GM18498 (cell line): Measurements from ENCODE around the gene GPR42.

Experiments used
- ATAC-seq: cut with Tn5 transposase; IDR thresholded peaks from one replicate; pipeline ENCODE4 v1.9.1; 2021; ENCODE audit warnings: mild to moderate bottlenecking, moderate library complexity; ENCODE audit not compliant: unreplicated experiment

Gene GPR42, protein sequence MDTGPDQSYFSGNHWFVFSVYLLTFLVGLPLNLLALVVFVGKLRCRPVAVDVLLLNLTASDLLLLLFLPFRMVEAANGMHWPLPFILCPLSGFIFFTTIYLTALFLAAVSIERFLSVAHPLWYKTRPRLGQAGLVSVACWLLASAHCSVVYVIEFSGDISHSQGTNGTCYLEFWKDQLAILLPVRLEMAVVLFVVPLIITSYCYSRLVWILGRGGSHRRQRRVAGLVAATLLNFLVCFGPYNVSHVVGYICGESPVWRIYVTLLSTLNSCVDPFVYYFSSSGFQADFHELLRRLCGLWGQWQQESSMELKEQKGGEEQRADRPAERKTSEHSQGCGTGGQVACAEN

DNA sequence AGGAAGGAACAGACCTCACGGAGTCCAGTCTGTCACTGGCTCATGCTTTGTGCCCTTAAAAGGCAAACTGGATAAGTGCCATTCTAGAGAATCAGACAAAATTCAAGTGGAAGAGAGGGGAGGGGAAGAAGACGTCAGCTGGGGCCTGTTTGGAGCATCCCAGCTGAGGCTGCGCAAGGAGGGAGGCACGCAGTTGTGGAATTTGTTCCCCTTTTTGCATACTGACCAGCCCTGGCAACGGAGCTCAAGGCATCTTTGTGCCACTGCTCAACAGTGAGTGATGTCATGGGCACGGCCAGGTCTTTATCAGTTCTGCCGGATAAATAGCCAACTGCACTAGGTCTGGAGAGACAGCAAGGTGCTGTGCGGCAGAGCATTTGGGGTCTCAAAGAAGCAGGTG lies at the start of gene GPR42:
GPR42 (plus strand) TSS at position 347 of the 400 bp plus-strand sequence. CDS start 292 bp downstream, outside the sequence.
- no peak for ATAC-seq

DNA sequence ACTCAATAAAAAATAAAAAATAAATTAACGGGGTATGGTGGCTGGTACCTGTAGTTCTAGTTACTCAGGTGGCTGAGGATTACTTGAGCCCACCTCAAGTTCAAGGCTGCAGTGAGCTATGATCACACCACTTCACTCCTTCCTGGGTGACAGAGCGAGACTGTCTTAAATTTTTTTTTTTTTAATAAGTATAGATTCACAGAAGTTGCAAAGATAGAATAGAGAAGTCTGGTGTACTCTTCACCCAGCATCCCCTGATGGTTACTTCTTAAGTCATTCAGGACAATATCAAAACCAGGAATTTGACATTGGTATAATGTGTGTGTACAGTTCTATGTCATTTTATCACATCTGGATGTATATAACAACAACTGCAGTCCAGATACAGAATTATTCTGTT lies 49.6 kb upstream of the GPR42 start:
- ATAC-seq = no peak

- ATAC-seq = no peak
Measured at GRCh38 chr19:35322014-35322413, 48.9 kb upstream of the GPR42 start.

DNA sequence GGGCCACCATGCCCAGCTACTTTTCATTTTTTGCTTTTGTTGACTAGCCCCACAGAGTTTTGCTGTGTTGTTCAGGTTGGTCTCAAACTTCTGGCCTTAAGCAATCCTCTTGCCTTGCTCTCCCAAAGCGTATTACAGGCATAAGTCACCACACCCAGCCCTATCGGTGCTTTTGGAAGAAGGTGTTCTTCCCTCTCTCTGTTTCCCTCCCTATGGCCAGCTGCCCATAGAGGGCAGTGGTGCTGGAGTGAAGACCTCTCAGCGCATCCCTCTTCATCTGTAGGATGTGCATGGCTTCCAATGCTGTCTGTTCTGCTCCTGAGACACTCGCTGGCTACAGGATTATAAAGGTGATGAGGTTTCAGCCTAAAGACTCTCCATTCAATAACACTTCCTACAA lies 43.2 kb upstream of the GPR42 start:
- no peak for ATAC-seq

DNA sequence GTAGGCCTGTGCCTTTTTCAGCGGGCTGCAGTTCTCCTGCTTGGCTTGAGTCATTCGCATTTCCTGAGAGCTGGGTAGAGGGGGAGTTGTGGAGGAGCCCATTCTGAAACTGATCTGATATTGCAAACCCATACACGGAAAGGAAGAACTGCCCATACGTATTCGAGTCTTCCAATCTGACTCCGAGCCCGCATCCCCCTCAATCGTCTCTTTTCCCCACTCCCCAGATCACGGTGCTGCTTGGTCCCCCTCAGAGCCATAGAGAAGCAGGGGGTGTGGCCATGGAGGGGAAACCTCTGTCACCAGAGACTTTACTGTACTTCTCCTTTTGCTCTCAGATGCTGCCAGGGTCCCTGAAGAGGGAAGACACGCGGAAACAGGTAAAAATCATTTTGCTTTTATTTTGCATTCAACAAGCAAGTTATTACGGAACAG lies 42.0 kb upstream of the GPR42 start, which contains the start of gene CD22:
CD22 (plus strand) TSS at position 337 of the 435 bp plus-strand sequence. CDS start 2,854 bp downstream, outside the sequence.
- ATAC-seq = no peak

DNA sequence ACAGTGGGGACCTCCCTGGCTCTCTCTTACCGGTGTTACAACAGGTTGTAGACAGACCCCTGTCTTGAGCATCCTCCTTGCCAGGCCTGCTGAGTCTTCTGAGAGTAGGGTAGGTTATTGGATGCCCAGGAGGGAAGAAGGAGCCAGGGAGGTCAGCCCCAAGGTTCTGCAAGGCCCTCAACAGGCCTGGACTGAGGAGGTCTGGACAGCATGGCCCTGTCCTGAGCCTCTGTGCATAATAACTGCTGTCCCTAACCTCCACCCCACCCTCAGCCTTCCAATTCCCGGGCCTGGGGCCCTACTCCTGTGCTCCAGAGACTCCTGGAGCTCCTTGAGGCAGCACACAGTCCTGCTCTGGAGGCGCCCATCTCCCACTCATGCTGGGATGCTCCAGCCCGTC lies 41.5 kb upstream of the GPR42 start:
- no peak for ATAC-seq

DNA sequence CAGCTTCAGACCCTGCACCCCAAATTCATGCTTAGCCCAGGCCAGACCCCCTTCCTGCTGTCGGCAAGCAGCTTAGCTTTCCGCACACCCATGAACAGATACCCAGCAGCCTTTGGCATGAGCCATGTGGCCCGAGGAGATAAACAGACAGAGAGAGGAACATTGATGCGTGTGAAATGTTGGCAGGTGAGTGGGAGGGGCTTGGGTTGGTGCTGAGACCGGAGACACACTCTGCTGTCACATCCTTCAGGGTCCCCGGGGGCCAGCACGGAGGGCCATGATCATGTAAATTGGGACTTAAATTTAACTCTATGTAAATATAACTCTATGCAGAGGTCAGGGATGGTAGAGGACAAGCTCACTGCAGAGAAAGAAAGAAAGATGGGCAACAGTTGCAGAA lies 40.4 kb upstream of the GPR42 start:
- ATAC-seq = peak; percentile 56

- ATAC-seq = no peak
Measured at GRCh38 chr19:35331551-35332214, 39.2 kb upstream of the GPR42 start.

DNA sequence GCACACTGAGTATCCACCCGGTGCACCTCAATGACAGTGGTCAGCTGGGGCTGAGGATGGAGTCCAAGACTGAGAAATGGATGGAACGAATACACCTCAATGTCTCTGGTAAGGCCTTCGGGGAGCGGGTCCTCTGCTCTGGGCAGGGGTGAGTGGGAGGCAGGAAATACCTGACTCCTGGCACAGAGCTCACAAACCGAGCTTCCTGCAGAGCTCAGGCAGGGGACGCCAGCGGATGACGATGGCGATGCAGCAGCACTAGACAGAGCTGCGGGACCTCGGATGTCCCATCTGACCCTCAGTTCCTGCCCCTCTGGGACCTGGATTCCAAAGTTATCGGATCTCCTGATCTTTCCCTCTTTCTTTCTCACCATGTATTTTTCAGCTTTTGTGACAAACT lies 38.1 kb upstream of the GPR42 start:
- ATAC-seq = no peak

GRCh38 chr19:35334144-35334753 lies 36.6 kb upstream of the GPR42 start:
- no peak for ATAC-seq

GRCh38 chr19:35336166-35336955 lies 34.5 kb upstream of the GPR42 start:
- ATAC-seq = no peak

DNA sequence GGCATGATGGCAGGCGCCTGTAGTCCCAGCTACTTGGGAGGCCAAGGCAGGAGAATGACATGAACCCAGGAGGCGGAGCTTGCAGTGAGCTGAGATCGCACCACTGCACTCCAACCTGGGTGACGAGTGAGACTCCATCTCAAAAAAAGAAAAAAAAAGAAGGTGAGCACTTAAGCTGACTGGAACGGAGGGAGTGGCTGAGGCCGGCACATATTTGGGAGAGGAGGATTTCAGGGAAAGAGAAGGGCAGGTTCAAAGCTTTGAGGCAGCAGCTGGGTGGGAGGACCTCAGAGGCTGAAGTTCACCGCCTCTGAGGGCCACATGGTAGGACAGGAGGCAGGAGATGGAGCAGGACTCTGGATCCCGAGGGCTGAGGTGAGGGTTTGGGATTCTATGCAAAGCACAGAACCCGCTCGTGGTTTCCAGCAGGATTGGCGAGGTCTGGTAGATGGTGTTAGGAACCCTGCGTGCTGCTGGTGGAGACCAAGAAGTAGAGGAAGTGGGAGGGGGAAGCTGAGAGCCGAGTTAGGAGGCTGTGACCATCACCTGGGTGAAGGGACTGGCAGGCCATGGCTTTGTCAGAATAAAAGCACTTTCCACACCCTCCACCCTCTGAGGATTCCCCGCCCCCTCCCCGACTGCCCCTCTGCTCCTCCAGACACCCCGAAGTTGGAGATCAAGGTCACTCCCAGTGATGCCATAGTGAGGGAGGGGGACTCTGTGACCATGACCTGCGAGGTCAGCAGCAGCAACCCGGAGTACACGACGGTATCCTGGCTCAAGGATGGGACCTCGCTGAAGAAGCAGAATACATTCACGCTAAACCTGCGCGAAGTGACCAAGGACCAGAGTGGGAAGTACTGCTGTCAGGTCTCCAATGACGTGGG lies 33.5 kb upstream of the GPR42 start:
- ATAC-seq = no peak

DNA sequence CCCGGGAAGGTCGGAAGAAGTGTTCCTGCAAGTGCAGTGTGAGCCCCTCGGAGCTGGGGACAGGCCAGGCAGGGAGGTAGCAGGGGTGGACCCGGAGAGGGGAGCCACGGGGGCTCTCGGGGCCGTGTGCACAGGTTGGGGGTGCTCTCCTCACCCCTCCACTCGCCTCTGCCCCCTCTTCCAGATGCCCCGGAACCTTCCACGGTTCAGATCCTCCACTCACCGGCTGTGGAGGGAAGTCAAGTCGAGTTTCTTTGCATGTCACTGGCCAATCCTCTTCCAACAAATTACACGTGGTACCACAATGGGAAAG lies 32.9 kb upstream of the GPR42 start:
- no peak for ATAC-seq

GRCh38 chr19:35340431-35340830 lies 30.4 kb upstream of the GPR42 start:
- ATAC-seq = no peak

- no peak for ATAC-seq
Measured at GRCh38 chr19:35341006-35341405, 29.9 kb upstream of the GPR42 start.

- no peak for ATAC-seq
Measured at GRCh38 chr19:35341565-35342225, 29.2 kb upstream of the GPR42 start.

GRCh38 chr19:35342430-35342829 lies 28.4 kb upstream of the GPR42 start:
- no peak for ATAC-seq

DNA sequence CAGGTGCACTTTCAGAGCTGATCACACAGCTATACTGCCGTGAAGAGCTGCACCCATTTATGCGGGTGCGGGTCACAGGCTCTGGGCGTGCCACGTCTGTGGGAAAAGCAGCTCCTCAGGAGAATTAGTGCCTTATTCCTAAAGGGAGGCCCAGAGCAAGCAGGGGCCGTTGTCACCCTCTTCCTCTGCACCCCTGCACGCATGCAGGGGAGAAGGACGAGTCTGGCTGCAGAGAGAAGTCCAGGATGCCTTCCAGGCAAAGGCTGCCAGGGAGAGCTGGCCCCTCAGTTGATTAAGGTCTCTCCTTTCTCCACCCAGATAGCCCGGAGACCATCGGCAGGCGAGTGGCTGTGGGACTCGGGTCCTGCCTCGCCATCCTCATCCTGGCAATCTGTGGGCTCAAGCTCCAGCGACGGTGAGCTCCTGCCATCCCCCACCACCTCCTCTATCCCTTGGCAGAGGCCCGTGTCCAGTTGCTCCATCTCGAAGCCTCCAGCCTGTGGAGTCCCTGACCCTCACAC lies 26.3 kb upstream of the GPR42 start:
- no peak for ATAC-seq

- ATAC-seq = no peak
Measured at GRCh38 chr19:35345671-35346111, 25.2 kb upstream of the GPR42 start.
